MM.1S (cell line): ENCODE results near the gene FBXW11.

Experiments used
- EZH2 ChIP-seq: fragments of 300-600 bp; sonication (generic); optimal IDR thresholded peaks from 2 replicates; pipeline ENCODE3; 2017; ENCODE audit warnings: low read depth, mild to moderate bottlenecking, antibody characterized with exemption, low read length, mixed read lengths
- EZH2phosphoT487 ChIP-seq: fragments of 300-600 bp; sonication (generic); IDR thresholded peaks from 2 replicates; pipeline ENCODE4 v1.6.1; 2018; ENCODE audit warnings: antibody characterized with exemption, low read length
- TF ChIP-seq, protein P1 (sequence below): fragments of 300-600 bp; sonication (generic); IDR thresholded peaks from 2 replicates; pipeline ENCODE4 v1.5.1; 2016; ENCODE audit warnings: antibody characterized with exemption, low read length, mixed read lengths

- TF ChIP-seq EZH2 (no peak), EZH2phosphoT487 (no peak)
- TF ChIP-seq, protein P1, sequence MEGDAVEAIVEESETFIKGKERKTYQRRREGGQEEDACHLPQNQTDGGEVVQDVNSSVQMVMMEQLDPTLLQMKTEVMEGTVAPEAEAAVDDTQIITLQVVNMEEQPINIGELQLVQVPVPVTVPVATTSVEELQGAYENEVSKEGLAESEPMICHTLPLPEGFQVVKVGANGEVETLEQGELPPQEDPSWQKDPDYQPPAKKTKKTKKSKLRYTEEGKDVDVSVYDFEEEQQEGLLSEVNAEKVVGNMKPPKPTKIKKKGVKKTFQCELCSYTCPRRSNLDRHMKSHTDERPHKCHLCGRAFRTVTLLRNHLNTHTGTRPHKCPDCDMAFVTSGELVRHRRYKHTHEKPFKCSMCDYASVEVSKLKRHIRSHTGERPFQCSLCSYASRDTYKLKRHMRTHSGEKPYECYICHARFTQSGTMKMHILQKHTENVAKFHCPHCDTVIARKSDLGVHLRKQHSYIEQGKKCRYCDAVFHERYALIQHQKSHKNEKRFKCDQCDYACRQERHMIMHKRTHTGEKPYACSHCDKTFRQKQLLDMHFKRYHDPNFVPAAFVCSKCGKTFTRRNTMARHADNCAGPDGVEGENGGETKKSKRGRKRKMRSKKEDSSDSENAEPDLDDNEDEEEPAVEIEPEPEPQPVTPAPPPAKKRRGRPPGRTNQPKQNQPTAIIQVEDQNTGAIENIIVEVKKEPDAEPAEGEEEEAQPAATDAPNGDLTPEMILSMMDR: no peak
Measured at GRCh38 chr5:171846323-171846722, 160.1 kb downstream of the FBXW11 start.
